Panc1 (cell line): ENCODE data around the gene RBM24. TPM values are rescaled to one million over a fixed set of nuclear protein-coding genes. Genes with fewer than 3 reads are reported as not detected.

ENCODE experiments used
- ATAC-seq: fragments of 200-7000 bp; cut with Tn5 transposase; 2 replicates; pipeline ENCODE4 v1.9.1; 2020; ENCODE audit warnings: mild to moderate bottlenecking, moderate library complexity
- BruUV-seq: library from RNA; stranded (reverse); fragments of 400-500 nt; replicated peaks from 2 replicates; lab custom pipeline; 2021; lab: Mats Ljungman, UMichigan
- CTCF ChIA-PET: fragments of 300-600 bp; sonication (Branson Sonifier 250); formaldehyde crosslinking; loops from one replicate; lab custom pipeline; 2022; ENCODE audit warnings: antibody characterized with exemption; lab: Charles Lee
- POLR2A ChIA-PET: fragments of 300-600 bp; sonication (Branson Sonifier 250); formaldehyde crosslinking; loops from one replicate; lab custom pipeline; 2022; ENCODE audit warnings: antibody characterized with exemption; lab: Charles Lee
- DNase-seq: peaks from one replicate; pipeline ENCODE4 v3.0.0-alpha.2; 2010; ENCODE audit warnings: low read depth, low spot score
- H3K27ac ChIP-seq: 2 replicates; pipeline ENCODE4 v1.5.1; 2011; ENCODE audit warnings: mild to moderate bottlenecking, low read length, inconsistent platforms
- H3K27me3 ChIP-seq: fragments of 200-500 bp; sonication (Bioruptor generic); 2 replicates; pipeline ENCODE4 v1.6.0; 2014; ENCODE audit warnings: low read length, inconsistent platforms; ENCODE audit not compliant: control insufficient read depth, insufficient read depth
- H3K36me3 ChIP-seq: fragments of 200-500 bp; sonication (Bioruptor generic); 2 replicates; pipeline ENCODE4 v1.5.1; 2014; ENCODE audit warnings: inconsistent platforms, mild to moderate bottlenecking, low read length, moderate library complexity; ENCODE audit not compliant: control insufficient read depth, insufficient read depth
- H3K4me1 ChIP-seq: 2 replicates; pipeline ENCODE4 v1.5.1; 2011; ENCODE audit warnings: inconsistent platforms, mild to moderate bottlenecking, low read length, moderate library complexity; ENCODE audit not compliant: control insufficient read depth, insufficient read depth
- H3K4me3 ChIP-seq, 2 experiments: 2 replicates each; pipeline ENCODE4 v1.5.1; 2011 to 2012; ENCODE audit warnings: low read depth in 2 of 2, low read length in 2 of 2, mild to moderate bottlenecking in 2 of 2, inconsistent platforms in 1 of 2, moderate library complexity in 1 of 2
- H3K9me3 ChIP-seq: fragments of 200-500 bp; sonication (Bioruptor generic); 2 replicates; pipeline ENCODE4 v1.5.1; 2014; ENCODE audit warnings: low read depth, mild to moderate bottlenecking, inconsistent platforms, low read length, moderate library complexity; ENCODE audit not compliant: control insufficient read depth, insufficient read depth
- CTCF ChIP-seq: fragments of 450-650 bp; IDR thresholded peaks from 2 replicates; pipeline ENCODE4 v1.5.1; 2017; ENCODE audit warnings: mild to moderate bottlenecking
- POLR2AphosphoS5 ChIP-seq: IDR thresholded peaks from 2 replicates; pipeline ENCODE4 v1.6.1; 2012; ENCODE audit warnings: mild to moderate bottlenecking, low read depth, low read length, moderate library complexity
- REST ChIP-seq, 2 experiments: IDR thresholded peaks; 2 replicates each; pipeline ENCODE4 v1.6.1; 2011 to 2012; ENCODE audit warnings: low read depth in 2 of 2, control low read depth in 1 of 2, low read length in 1 of 2, mild to moderate bottlenecking in 1 of 2, moderate library complexity in 1 of 2; ENCODE audit not compliant: insufficient read depth in 1 of 2
- SIN3A ChIP-seq: IDR thresholded peaks from 2 replicates; pipeline ENCODE4 v1.6.1; 2012; ENCODE audit warnings: low read depth, mild to moderate bottlenecking, low read length, moderate library complexity, borderline replicate concordance; ENCODE audit not compliant: insufficient read depth
- TCF7L2 ChIP-seq: IDR thresholded peaks from 2 replicates; pipeline ENCODE4 v1.6.1; 2011; ENCODE audit warnings: mild to moderate bottlenecking, low read depth, low read length, inconsistent platforms
- in situ Hi-C: cut with HindIII; loops from 2 replicates; pipeline ENCODE4 v1.10.0; 2016; ENCODE audit warnings: low sequenced_read_pairs, low pct_unique_long_range_greater_than_20kb
- intact Hi-C: fragments of 100-400 bp; cut with micrococcal nuclease; formaldehyde crosslinking; loops from one replicate; pipeline ENCODE4 v1.10.0; 2022; ENCODE audit not compliant: unreplicated experiment
- total RNA-seq: library from RNA; stranded (reverse); gene quantifications from one replicate; pipeline ENCODE4 v1.2.1, GENCODE V29; 2021; ENCODE audit not compliant: unreplicated experiment

The RBM24 gene
- total RNA-seq, 1 experiment from 2014 or later: 23.0 TPM

- peak overlapping the region; percentile 89 for H3K27ac ChIP-seq
- TF ChIP-seq REST (IDR thresholded peaks at IDR 0.05; ENCODE audit: insufficient read depth in 1 of 2, low read depth in 2 of 2, low read length in 1 of 2) (no peak), SIN3A (no peak), CTCF (peak; percentile 28; the same call in 1 of the 2 replicates)
- H3K27me3 ChIP-seq: no peaks in the 10 kb centered on the region
- in situ Hi-C loops (no loop called here), intact Hi-C loops (loop anchor here (10.0 kb wide), 2 partner anchors 113 to 303 kb away; partner anchors contain the start of gene CAP2)
- BruUV-seq: TSS peak; percentile 52
- ATAC-seq (peak; percentile 24), DNase-seq (no peak)
- ChIA-PET CTCF (interaction anchor here (0.6 to 1.0 kb wide), 3 partner anchors 150 to 388 kb away, joined by 3 to 7 read pairs (median 4); no protein-coding TSS in a partner anchor), POLR2A (interaction anchor here (0.6 to 0.7 kb wide), 3 partner anchors 194 to 366 kb away, joined by 3 to 6 read pairs (median 6); no protein-coding TSS in a partner anchor)
- H3K36me3 ChIP-seq: peaks cover 12% of the 10 kb centered on the region
- no peaks in the 10 kb centered on the region for H3K9me3 ChIP-seq
- peak overlapping the region; percentile 83 to 89 for H3K4me3 ChIP-seq
- peaks cover 28% of the 10 kb centered on the region for H3K4me1 ChIP-seq
Measured at GRCh38 chr6:17281497-17282481, 628 bp downstream of the RBM24 start.

- DNase-seq: no peak
- peak overlapping the region; percentile 83 to 89 for H3K4me3 ChIP-seq
- in situ Hi-C loops: no loop called here
- intact Hi-C loops: loop anchor here (10.0 kb wide), 2 partner anchors 112 to 302 kb away; partner anchors contain the start of gene CAP2
- no peak for TF ChIP-seq POLR2AphosphoS5
- TF ChIP-seq CTCF: no peak
- no peak for TF ChIP-seq TCF7L2
- no peak for TF ChIP-seq SIN3A
- TF ChIP-seq REST (IDR thresholded peaks at IDR 0.05; ENCODE audit: insufficient read depth in 1 of 2, low read depth in 2 of 2, low read length in 1 of 2): no peak
- POLR2A ChIA-PET: no interaction called here
- H3K36me3 ChIP-seq: peaks cover 12% of the 10 kb centered on the region
- H3K27me3 ChIP-seq: no peaks in the 10 kb centered on the region
- CTCF ChIA-PET: no interaction called here
- no TSS peak for BruUV-seq
- no peaks in the 10 kb centered on the region for H3K9me3 ChIP-seq
- no peak for ATAC-seq
- H3K4me1 ChIP-seq: peaks cover 15% of the 10 kb centered on the region
- peak overlapping the region; percentile 78 for H3K27ac ChIP-seq
Measured at GRCh38 chr6:17283074-17283473, 1.9 kb downstream of the RBM24 start.
